Fibroblast of mammary gland (primary cell): Measurements from ENCODE around the gene AMIGO1.

Source experiments
- DNase-seq: peaks from one replicate; pipeline ENCODE4 v3.0.0-alpha.2; 2010; ENCODE audit warnings: low read depth
- H3K4me3 ChIP-seq: 2 replicates; pipeline ENCODE4 v1.5.1; 2011; ENCODE audit warnings: low read depth, mild to moderate bottlenecking, low read length, moderate library complexity; ENCODE audit not compliant: control insufficient read depth
- TF ChIP-seq, protein P1 (sequence below): conservative IDR thresholded peaks from 2 replicates; pipeline ENCODE4 v1.5.1; 2011; ENCODE audit warnings: low read depth, low read length, inconsistent platforms; ENCODE audit not compliant: control insufficient read depth, insufficient read depth

Gene AMIGO1

DNA sequence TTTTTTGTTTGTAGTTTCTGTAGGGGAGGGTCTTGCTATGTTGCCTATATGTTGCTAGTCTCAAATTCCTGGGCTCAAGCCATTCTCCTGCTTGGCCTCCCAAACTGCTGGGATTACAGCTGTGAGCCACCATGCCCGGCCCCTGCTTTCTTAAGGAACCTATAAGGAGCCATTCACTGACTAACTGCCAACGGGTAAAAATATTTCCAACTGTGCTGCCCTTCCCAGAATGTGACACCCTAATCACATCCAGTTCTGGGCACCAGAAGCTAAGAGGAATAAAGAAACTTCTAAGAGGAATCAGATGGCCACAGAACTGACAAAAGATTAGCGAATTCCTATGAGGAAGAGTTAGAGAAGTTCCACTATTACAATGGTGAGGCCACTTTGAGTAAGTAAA, 36.7 kb downstream of the AMIGO1 start:
- no peak overlapping the region for H3K4me3 ChIP-seq
- DNase-seq, result no peak
- TF ChIP-seq, protein P1, sequence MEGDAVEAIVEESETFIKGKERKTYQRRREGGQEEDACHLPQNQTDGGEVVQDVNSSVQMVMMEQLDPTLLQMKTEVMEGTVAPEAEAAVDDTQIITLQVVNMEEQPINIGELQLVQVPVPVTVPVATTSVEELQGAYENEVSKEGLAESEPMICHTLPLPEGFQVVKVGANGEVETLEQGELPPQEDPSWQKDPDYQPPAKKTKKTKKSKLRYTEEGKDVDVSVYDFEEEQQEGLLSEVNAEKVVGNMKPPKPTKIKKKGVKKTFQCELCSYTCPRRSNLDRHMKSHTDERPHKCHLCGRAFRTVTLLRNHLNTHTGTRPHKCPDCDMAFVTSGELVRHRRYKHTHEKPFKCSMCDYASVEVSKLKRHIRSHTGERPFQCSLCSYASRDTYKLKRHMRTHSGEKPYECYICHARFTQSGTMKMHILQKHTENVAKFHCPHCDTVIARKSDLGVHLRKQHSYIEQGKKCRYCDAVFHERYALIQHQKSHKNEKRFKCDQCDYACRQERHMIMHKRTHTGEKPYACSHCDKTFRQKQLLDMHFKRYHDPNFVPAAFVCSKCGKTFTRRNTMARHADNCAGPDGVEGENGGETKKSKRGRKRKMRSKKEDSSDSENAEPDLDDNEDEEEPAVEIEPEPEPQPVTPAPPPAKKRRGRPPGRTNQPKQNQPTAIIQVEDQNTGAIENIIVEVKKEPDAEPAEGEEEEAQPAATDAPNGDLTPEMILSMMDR, result no peak

DNA sequence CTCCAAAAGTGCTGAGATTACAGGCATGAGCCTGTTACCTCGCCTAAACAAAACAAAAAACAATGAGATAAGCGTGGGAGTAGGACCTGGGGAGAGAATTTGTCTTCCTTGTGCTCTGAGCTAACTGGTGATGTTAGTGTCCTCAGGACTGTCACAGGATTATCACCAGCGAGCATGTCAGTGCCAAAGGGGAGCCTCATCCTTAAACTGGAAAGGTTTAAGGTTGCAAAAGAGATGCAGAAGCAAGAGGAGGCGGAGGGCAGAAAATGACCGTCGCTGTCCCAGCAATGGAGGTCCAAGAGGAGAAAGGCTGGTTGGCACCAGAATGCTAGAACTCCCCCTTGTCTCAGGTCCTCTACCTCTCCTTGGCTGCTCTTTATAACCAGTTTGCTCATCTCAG, 39.3 kb downstream of the AMIGO1 start:
- TF ChIP-seq, protein P1, result no peak
- H3K4me3 ChIP-seq, result no peak overlapping the region

DNA sequence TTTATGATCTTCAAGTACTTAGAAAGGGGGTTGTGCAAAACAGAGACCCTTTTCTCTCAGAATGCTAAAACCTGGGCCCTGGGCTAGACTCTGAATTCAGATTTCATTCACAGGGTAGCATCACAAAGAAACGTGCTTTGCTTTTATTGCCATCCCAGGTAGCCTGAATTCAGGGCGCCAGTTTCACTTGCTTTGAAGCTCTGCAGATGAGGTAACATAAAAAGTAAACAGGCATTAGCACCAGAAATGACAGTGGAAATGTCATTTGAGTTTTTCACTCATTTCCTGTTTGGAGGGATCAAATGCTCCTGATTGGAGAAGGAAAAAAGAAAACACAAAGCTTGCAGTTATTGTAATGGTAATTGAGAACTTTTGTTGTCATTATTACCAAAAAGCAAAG, 40.6 kb downstream of the AMIGO1 start:
- H3K4me3 ChIP-seq, result no peak overlapping the region
- TF ChIP-seq, protein P1, result no peak
- no peak for DNase-seq

More for the DNA sequence above, 39.3 kb downstream of the AMIGO1 start:
- DNase-seq, result no peak

DNA sequence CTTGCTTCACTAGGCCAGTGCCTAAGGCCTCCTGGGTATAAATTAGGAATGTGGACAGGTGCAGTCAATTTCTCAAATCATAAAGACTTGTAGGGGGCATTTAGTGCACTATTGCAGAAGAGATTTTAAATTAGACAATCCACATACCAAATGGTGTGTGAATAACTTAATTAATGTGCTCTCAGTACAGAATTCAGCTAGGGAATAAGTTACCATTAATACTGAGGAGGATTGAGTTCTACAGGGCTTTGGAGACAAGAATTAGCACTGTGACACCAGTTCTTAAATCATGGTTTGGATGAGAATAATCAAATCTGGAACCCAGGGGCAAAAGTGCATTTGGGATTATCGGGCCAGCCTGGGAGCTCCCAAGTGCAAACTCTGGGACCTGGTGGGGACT, 41.5 kb downstream of the AMIGO1 start:
- no peak overlapping the region for H3K4me3 ChIP-seq
- DNase-seq, result no peak
- TF ChIP-seq, protein P1, result no peak

DNA sequence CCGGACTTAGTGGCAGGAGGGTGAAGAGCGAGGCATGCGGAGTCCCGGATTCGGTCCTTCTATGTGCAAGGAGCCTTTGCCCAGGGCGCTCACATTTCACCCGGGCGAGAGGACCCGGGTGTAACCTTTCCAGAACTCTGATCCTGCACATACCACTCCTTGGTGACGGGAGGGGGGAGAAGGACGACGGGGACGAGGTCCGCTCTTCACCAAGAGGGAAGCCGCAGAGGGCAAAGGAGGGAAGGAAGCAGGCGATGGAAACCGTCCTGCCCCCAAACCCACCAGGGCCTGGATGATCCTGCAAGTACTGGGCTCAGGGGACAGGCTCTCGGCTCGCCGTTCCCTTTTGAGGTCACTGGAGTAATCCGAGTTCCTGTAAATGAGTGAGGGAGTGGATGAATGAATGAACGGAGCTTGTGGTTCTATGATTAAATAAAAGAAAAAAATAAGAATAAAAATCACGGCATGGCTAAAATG, 42.2 kb downstream of the AMIGO1 start:
- no peak for DNase-seq
- no peak overlapping the region for H3K4me3 ChIP-seq

DNA sequence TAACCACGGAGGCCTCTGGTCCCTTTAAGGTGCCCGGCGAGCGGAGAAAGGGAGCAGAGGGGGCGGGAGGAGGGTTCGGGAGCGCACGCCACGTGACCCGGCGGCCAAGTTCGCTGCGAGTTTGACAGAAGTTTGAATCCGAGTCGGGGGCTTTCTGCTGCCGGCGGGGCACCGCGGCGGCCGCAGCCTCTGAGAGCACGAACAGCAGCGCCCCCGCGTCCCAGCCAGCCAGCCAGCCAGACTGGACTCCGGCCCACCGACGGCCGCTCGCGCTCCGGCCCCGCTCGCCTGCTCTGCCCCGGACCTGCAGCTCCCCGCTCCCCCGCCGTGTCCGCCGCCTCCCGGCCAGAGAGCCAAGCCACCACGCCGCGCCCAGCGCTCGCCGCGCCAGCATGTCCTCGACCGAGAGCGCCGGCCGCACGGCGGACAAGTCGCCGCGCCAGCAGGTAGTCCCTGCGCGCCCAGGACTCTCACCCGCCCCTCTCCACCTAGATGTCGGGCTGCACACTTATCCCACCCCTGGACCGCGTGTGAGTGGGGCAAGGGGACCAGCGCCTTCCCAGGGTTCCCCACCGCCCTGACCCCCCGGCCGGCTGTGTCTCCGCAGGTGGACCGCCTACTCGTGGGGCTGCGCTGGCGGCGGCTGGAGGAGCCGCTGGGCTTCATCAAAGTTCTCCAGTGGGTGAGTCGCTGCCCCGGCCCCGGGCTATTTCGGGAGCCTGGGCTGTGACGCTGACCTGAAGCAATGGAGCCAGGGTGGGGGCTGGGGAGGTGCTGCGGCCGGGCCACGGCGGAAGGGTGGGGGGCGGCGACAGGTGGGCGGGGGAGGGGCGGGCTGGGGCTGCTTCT, 42.9 kb downstream of the AMIGO1 start, which contains the start of gene SYPL2:
TSS of gene SYPL2 (plus strand) at position 95 of the 849 bp plus-strand sequence. CDS start at position 393, 298 bp downstream.
- H3K4me3 ChIP-seq, result peak within 1 kb of the TSS; percentile 48

More for the DNA sequence above, 42.2 kb downstream of the AMIGO1 start:
- TF ChIP-seq, protein P1, result no peak

More for the DNA sequence above, 42.9 kb downstream of the AMIGO1 start, which contains the start of gene SYPL2:
- TF ChIP-seq, protein P1, result no peak
- DNase-seq, result peak; percentile 20
